ENCODE results near the gene DCHS1. TPM values are rescaled to one million over a fixed set of nuclear protein-coding genes. Genes with fewer than 3 reads are reported as not detected.

DCHS1 gene
- total and polyA plus RNA-seq, 9 of the 15 experiments (the other 6 are each of a cell fraction or from before 2014, with no cell fraction given): 0.04 to 0.49 (median 0.14) TPM; not detected in 2

GRCh38 chr11:6611092-6611962 is 44.3 kb downstream of the DCHS1 start (continued):
- peak; percentile 61; the same call in 1 of the 2 replicates for TF ChIP-seq NR2C2 (CRISPR knock-in tag; IDR thresholded peaks at IDR 0.05)
- TF ChIP-seq NR2C2 (tag; IDR thresholded peaks at IDR 0.05): no peak
- TF ChIP-seq TEAD1 (CRISPR knock-in tag; IDR thresholded peaks at IDR 0.05): peak in 1 of 2 experiments; percentile 48; a peak in 1 of 4 replicates
- no peak; the same call in 1 of the 2 replicates for TF ChIP-seq MYC (IDR thresholded peaks at IDR 0.05; ENCODE audit: low read depth, low read length)
- peak; percentile 89; the same call in 1 of the 2 replicates for TF ChIP-seq MYC (CRISPR knock-in tag; IDR thresholded peaks at IDR 0.05; ENCODE audit: borderline replicate concordance, low read depth)
- 0 out of 2 replicates have a peak, but pooled peaks have one; percentile 49 for TF ChIP-seq HMG20B (CRISPR knock-in tag; IDR thresholded peaks at IDR 0.05)
- TF ChIP-seq ZKSCAN8 (CRISPR knock-in tag; IDR thresholded peaks at IDR 0.05): no peak
- peak in 1 of 2 experiments; percentile 10; a peak in 1 of 4 replicates for TF ChIP-seq HDAC1 (IDR thresholded peaks at IDR 0.05)
- TF ChIP-seq SP1 (CRISPR knock-in tag; IDR thresholded peaks at IDR 0.05): peak; percentile 60
- TF ChIP-seq ZBED1 (IDR thresholded peaks at IDR 0.05): peak; percentile 40; the same call in 1 of the 2 replicates
- no peak for TF ChIP-seq BCLAF1 (IDR thresholded peaks at IDR 0.05; ENCODE audit: borderline replicate concordance in 1 of 2, control insufficient read depth in 1 of 2, low read depth in 2 of 2, low read length in 1 of 2)
- TF ChIP-seq HMGXB4 (CRISPR knock-in tag; IDR thresholded peaks at IDR 0.05): 0 out of 2 replicates have a peak, but pooled peaks have one; percentile 8
- 0 out of 2 replicates have a peak, but pooled peaks have one; percentile 7 for TF ChIP-seq ZBTB2 (IDR thresholded peaks at IDR 0.05)
- TF ChIP-seq TGIF2 (CRISPR knock-in tag; IDR thresholded peaks at IDR 0.05): no peak
- TF ChIP-seq CBX1 (IDR thresholded peaks at IDR 0.05; ENCODE audit: low read depth): no peak
- TF ChIP-seq CAMTA2 (CRISPR knock-in tag; conservative IDR thresholded peaks at IDR 0.05): peak; percentile 20; the same call in 1 of the 2 replicates
- TF ChIP-seq MAX (CRISPR knock-in tag; IDR thresholded peaks at IDR 0.05): 0 out of 2 replicates have a peak, but pooled peaks have one; percentile 48
- 0 out of 4 replicates have a peak, but pooled peaks of 1 of the 2 experiments have one; percentile 8 for TF ChIP-seq SIN3A (IDR thresholded peaks at IDR 0.05; ENCODE audit: borderline replicate concordance in 2 of 2, control insufficient read depth in 1 of 2, low read depth in 2 of 2, low read length in 2 of 2)

Data from K562 (cell line).